HG03025 (cell line): ENCODE results near the gene AKT1S1.

Experiments used
- ATAC-seq: cut with Tn5 transposase; IDR thresholded peaks from one replicate; pipeline ENCODE4 v1.9.1; 2021; ENCODE audit warnings: mild to moderate bottlenecking, moderate library complexity; ENCODE audit not compliant: unreplicated experiment, low FRiP score

Gene AKT1S1

GRCh38 chr19:49887037-49887664 lies 10.0 kb upstream of the AKT1S1 start:
- no peak for ATAC-seq

- ATAC-seq, result no peak
Observed at GRCh38 chr19:49884760-49885159, 7.6 kb upstream of the AKT1S1 start.

GRCh38 chr19:49884109-49884508 lies 7.0 kb upstream of the AKT1S1 start:
- no peak for ATAC-seq

- ATAC-seq, result no peak
Observed at GRCh38 chr19:49883094-49883493, 5.9 kb upstream of the AKT1S1 start.

GRCh38 chr19:49882643-49883042 lies 5.5 kb upstream of the AKT1S1 start:
- no peak for ATAC-seq

GRCh38 chr19:49881672-49882394 lies 4.7 kb upstream of the AKT1S1 start:
- ATAC-seq, result no peak

GRCh38 chr19:49881186-49881585 lies 4.0 kb upstream of the AKT1S1 start:
- no peak for ATAC-seq

- ATAC-seq, result no peak
Observed at GRCh38 chr19:49880162-49880869, 3.2 kb upstream of the AKT1S1 start.

GRCh38 chr19:49879243-49879963 lies 2.2 kb upstream of the AKT1S1 start:
- ATAC-seq, result no peak

GRCh38 chr19:49878744-49879070 lies 1.6 kb upstream of the AKT1S1 start:
- ATAC-seq, result no peak

- peak; percentile 42 for ATAC-seq
Observed at GRCh38 chr19:49877879-49878743, 956 bp upstream of the AKT1S1 start.

GRCh38 chr19:49876422-49877019 lies 634 bp downstream of the AKT1S1 start:
- peak; percentile 45 for ATAC-seq

GRCh38 chr19:49875857-49876421 lies 1.2 kb downstream of the AKT1S1 start:
- no peak for ATAC-seq

GRCh38 chr19:49875177-49875576 lies 2.0 kb downstream of the AKT1S1 start:
- ATAC-seq, result no peak

- no peak for ATAC-seq
Observed at GRCh38 chr19:49874503-49875157, 2.5 kb downstream of the AKT1S1 start.

- no peak for ATAC-seq
Observed at GRCh38 chr19:49873834-49874233, 3.3 kb downstream of the AKT1S1 start.

- no peak for ATAC-seq
Observed at GRCh38 chr19:49873129-49873521, 4.0 kb downstream of the AKT1S1 start.

- ATAC-seq, result no peak
Observed at GRCh38 chr19:49872245-49873128, 4.7 kb downstream of the AKT1S1 start.
